HCT116 (cell line): Measurements from ENCODE around the gene GPR78.

Source experiments
- EZH2 ChIP-seq: fragments of 200-600 bp; sonication (generic); IDR thresholded peaks from 2 replicates; pipeline ENCODE4 v1.6.1; 2017; ENCODE audit warnings: antibody characterized with exemption, mixed run types
- EZH2phosphoT487 ChIP-seq: fragments of 200-600 bp; IDR thresholded peaks from 2 replicates; pipeline ENCODE4 v1.6.1; 2018; ENCODE audit warnings: antibody characterized with exemption, borderline replicate concordance
- POLR2A ChIP-seq: IDR thresholded peaks from 2 replicates; pipeline ENCODE4 v1.7.0; 2011; ENCODE audit warnings: borderline replicate concordance; ENCODE audit not compliant: insufficient read depth, insufficient read length; ENCODE audit errors: extremely low read depth
- REST ChIP-seq: IDR thresholded peaks from 2 replicates; pipeline ENCODE4 v1.6.1; 2012; ENCODE audit warnings: low read depth
- SRF ChIP-seq: IDR thresholded peaks from 2 replicates; pipeline ENCODE4 v1.6.1; 2012; ENCODE audit warnings: low read depth
- TCF7L2 ChIP-seq: IDR thresholded peaks from 2 replicates; pipeline ENCODE4 v1.7.0; 2011; ENCODE audit warnings: borderline replicate concordance, inconsistent platforms; ENCODE audit not compliant: insufficient read depth, insufficient read length; ENCODE audit errors: extremely low read depth
- ZFX ChIP-seq: fragments of 450-650 bp; IDR thresholded peaks from 2 replicates; pipeline ENCODE4 v1.6.1; 2017
- TF ChIP-seq, protein P1 (sequence below), 3 experiments: fragments of 200-600 bp in 1 of 3; sonication (generic) in 1 of 3; IDR thresholded peaks in 2 of 3; conservative IDR thresholded peaks in 1 of 3; 2 replicates each; pipeline ENCODE4 v1.5.1; 2012 to 2017; ENCODE audit warnings: low read depth in 2 of 3, low read length in 2 of 3, antibody characterized with exemption in 1 of 3, borderline replicate concordance in 1 of 3, control low read depth in 1 of 3, mild to moderate bottlenecking in 1 of 3, mixed read lengths in 1 of 3, mixed run types in 1 of 3, moderate library complexity in 1 of 3; ENCODE audit not compliant: insufficient read depth in 1 of 3
- TF ChIP-seq, protein P2 (sequence below): IDR thresholded peaks from 2 replicates; pipeline ENCODE4 v1.6.1; 2012

DNA sequence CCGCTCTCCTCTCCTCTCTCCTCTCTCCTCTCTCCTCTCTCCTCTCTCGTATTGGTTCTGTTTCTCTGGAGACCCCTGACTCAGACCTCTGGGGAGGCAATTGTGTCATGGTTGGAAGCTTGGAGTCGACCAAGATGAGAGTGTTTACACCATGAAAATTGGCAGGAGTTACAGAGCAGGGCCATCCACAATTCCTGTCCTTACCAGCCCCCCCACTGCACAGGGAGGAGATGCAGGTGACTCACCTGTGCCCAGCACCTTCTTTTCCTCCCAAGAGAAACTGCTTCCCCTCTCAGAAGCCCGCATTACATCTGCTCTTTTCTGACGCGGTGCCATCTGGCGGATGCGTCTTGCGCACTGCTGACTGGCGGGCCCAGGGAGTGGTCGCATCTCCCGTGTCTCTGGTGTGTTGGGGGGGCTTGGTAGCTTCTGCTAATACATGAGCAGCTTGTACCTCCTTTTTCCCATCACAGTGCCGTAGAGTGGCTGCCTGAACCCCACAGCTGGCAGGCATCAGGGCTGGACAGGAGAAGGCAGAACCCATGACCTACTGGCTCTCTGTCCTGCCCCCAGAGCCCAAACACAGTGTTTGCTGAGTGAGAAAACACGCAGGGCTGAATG is 31.4 kb upstream of the GPR78 start:
- TF ChIP-seq REST (no peak), TCF7L2 (no peak), EZH2 (no peak), ZFX (no peak), POLR2A (no peak), SRF (no peak), EZH2phosphoT487 (no peak)
- TF ChIP-seq, protein P1, sequence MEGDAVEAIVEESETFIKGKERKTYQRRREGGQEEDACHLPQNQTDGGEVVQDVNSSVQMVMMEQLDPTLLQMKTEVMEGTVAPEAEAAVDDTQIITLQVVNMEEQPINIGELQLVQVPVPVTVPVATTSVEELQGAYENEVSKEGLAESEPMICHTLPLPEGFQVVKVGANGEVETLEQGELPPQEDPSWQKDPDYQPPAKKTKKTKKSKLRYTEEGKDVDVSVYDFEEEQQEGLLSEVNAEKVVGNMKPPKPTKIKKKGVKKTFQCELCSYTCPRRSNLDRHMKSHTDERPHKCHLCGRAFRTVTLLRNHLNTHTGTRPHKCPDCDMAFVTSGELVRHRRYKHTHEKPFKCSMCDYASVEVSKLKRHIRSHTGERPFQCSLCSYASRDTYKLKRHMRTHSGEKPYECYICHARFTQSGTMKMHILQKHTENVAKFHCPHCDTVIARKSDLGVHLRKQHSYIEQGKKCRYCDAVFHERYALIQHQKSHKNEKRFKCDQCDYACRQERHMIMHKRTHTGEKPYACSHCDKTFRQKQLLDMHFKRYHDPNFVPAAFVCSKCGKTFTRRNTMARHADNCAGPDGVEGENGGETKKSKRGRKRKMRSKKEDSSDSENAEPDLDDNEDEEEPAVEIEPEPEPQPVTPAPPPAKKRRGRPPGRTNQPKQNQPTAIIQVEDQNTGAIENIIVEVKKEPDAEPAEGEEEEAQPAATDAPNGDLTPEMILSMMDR (IDR thresholded peaks at IDR 0.05 in 2 of 3, conservative IDR thresholded peaks at IDR 0.05 in 1 of 3; ENCODE audit: borderline replicate concordance in 1 of 3, insufficient read depth in 1 of 3, low read depth in 2 of 3, low read length in 2 of 3) = no peak
- TF ChIP-seq, protein P2, sequence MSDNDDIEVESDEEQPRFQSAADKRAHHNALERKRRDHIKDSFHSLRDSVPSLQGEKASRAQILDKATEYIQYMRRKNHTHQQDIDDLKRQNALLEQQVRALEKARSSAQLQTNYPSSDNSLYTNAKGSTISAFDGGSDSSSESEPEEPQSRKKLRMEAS = no peak
